ENCODE measurements around the gene OR7E24.

- TF ChIP-seq POLR2A (IDR thresholded peaks at IDR 0.05) (no peak), CTCF (IDR thresholded peaks at IDR 0.05) (no peak)
These were observed 38.6 kb downstream of the OR7E24 start for GRCh38 chr19:9289231-9289884.

Data from uterus (tissue), 2 donors.